Measurements from ENCODE around the gene LRG1. TPM values are rescaled to one million over a fixed set of nuclear protein-coding genes. Genes with fewer than 3 reads are reported as not detected.

Gene LRG1
- total and polyA plus RNA-seq, 10 of the 15 experiments (the other 5 are each of a cell fraction or from before 2014, with no cell fraction given) = 0.29 to 4.7 (median 0.58) TPM

DNA sequence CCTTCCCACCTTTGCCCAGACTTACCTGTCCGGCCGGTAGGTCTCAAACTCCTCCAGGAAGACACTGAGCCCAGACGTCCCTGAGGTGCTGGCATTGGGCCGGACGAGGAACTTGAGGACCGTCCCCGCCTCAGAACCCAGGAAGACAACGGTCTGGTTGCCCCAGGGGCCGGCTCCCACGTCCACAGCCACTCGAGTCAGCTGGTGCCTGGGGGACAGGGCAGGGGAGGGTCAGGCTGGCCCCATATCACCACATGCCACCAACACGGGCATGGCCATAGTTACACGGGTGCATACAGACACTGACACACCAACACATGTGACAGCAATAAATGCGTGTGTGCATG is 8.4 kb upstream of the LRG1 start:
- DNase-seq (ENCODE audit: low read depth, low spot score) = no peak
- FAIRE-seq = no peak
- WGBS (ENCODE audit: insufficient coverage, insufficient replicate concordance, low lambda C conversion rate, missing lambda C conversion rate) = 65% methylated on average over 14 of the region's 14 CpGs
- Histone ChIP-seq H3K79me2 (ENCODE audit: control insufficient read depth, insufficient read depth, low read length) (no peaks in the 10 kb centered on the region), H3K9me3 (replicated peaks; ENCODE audit: control insufficient read depth, insufficient read depth, low read length) (no peaks in the 10 kb centered on the region), H3K27me3 (replicated peaks in 1 of 2; ENCODE audit: control insufficient read depth in 2 of 2, insufficient read depth in 2 of 2, low read length in 1 of 2) (no peaks in the 10 kb centered on the region), H3K4me1 (ENCODE audit: control insufficient read depth, insufficient read depth, low read length) (no peaks in the 10 kb centered on the region), H3K4me3 (no peak overlapping the region), H2AFZ (ENCODE audit: control insufficient read depth, low read depth, low read length) (no peak overlapping the region), H3K27ac (ENCODE audit: control insufficient read depth, insufficient read depth) (no peak overlapping the region), H4K20me1 (ENCODE audit: control insufficient read depth, insufficient read depth) (no peaks in the 10 kb centered on the region), H3K36me3 (ENCODE audit: control insufficient read depth in 2 of 2, insufficient read depth in 2 of 2, low read length in 1 of 2) (no peaks in the 10 kb centered on the region), H3K4me2 (ENCODE audit: control insufficient read depth, insufficient read depth) (no peak overlapping the region), H3K9ac (ENCODE audit: control insufficient read depth, insufficient read depth, low read length) (no peak overlapping the region)
- ChIA-PET POLR2A (no interaction called here), CTCF (interaction anchor here (1.3 to 2.1 kb wide), 2 partner anchors 8 to 88 kb away, joined by 4 to 8 read pairs; no protein-coding TSS in a partner anchor), SMC1A (ENCODE audit: uncharacterized antibody, unreplicated experiment) (interaction anchor here (1.4 kb wide), 1 partner anchor 88 kb away, joined by 4 read pairs; no protein-coding TSS in a partner anchor), RAD21 (ENCODE audit: unreplicated experiment) (interaction anchor here (0.6 kb wide), 1 partner anchor 119 kb away, joined by 3 read pairs; no protein-coding TSS in a partner anchor)
- in situ Hi-C loops (cut with MboI) (no loop called here), intact Hi-C loops (cut with micrococcal nuclease; ENCODE audit: unreplicated experiment) (no loop called here)
- no peak for ATAC-seq
- no TSS peak for BruUV-seq (replicated peaks)
- TF ChIP-seq RELA (IDR thresholded peaks at IDR 0.05; ENCODE audit: borderline replicate concordance, partially characterized antibody) = no peak
- TF ChIP-seq BACH1 (IDR thresholded peaks at IDR 0.05; ENCODE audit: borderline replicate concordance) = no peak
- no peak for TF ChIP-seq SMAD1 (IDR thresholded peaks at IDR 0.05; ENCODE audit: low read depth, partially characterized antibody)
- TF ChIP-seq, protein P1, sequence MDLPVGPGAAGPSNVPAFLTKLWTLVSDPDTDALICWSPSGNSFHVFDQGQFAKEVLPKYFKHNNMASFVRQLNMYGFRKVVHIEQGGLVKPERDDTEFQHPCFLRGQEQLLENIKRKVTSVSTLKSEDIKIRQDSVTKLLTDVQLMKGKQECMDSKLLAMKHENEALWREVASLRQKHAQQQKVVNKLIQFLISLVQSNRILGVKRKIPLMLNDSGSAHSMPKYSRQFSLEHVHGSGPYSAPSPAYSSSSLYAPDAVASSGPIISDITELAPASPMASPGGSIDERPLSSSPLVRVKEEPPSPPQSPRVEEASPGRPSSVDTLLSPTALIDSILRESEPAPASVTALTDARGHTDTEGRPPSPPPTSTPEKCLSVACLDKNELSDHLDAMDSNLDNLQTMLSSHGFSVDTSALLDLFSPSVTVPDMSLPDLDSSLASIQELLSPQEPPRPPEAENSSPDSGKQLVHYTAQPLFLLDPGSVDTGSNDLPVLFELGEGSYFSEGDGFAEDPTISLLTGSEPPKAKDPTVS (IDR thresholded peaks at IDR 0.05; ENCODE audit: low read depth, low read length) = no peak
